HG02870 (cell line): Measurements from ENCODE around the gene MRPS25.
"Not testable (repeated sequence)": the region's sequence is repeated elsewhere in the genome, so short reads cannot be mapped to it uniquely, and the experiment has no call there.

Experiments
- ATAC-seq: cut with Tn5 transposase; IDR thresholded peaks from one replicate; pipeline ENCODE4 v1.9.1; 2021; ENCODE audit warnings: mild to moderate bottlenecking, moderate library complexity; ENCODE audit not compliant: unreplicated experiment

Gene MRPS25

GRCh38 chr3:15044326-15044725 is 20.8 kb downstream of the MRPS25 start:
- no peak for ATAC-seq

DNA sequence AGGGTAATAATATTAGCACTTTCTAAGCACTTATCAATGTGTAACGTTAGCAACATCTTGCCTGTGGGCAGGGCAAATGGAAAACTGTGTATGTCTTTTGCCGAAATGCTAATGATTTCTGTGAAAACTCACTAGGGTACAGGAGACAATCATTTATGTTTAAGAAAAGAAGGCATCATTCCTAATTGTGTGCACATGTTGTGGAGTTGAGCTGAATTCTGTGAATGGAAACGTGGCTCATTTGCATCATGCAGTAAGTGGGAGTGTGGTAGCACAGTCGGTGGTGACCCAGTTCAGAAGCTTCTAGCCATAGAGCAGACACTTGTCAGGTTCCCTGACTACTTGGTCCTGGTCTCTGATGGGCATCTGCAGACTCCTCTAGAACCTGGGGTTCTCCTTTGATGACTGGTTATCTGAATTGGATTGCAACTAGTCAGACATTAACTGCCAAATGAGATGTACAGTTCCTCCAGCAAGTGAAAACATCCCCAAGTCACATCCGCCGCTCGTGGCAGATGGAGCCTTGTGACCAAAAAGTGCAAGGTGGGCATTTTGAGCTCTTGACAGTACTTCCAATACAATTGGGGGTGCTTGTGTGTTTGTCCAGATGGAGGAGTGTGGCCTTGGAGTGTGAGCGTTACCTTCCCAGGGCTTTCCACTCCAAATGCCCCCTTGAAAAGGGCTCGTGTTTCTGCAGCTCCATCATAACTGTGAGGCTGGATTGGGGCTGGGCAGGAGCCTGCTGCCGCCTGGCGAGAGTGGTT is 21.5 kb downstream of the MRPS25 start:
- ATAC-seq: no peak

DNA sequence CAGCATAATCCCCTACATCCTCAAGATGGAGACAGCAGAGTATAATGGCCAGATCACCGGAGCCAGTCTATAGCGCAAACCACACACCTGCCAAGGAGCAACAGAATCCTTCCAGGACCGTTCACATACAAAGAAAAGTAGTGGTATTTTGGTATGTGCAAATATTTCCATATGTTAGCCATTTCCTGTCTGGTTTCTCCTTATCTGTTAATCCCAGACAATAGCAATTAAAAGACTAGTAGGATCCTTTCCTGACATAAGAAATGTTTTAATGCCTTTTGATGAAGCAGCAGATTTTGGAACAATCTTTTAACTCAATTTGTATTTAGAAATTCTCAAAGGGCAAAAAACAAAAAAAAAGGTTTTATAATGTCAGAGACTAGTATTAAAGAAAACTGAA is 22.2 kb downstream of the MRPS25 start:
- no peak for ATAC-seq

- ATAC-seq: no peak
Measured at GRCh38 chr3:15041950-15042349, 23.2 kb downstream of the MRPS25 start.

- no peak for ATAC-seq
Measured at GRCh38 chr3:15040844-15041243, 24.3 kb downstream of the MRPS25 start.

GRCh38 chr3:15038306-15038705 is 26.8 kb downstream of the MRPS25 start:
- ATAC-seq: no peak

GRCh38 chr3:15033103-15033502 is 32.0 kb downstream of the MRPS25 start:
- no peak for ATAC-seq

- no peak for ATAC-seq
Measured at GRCh38 chr3:15032650-15033049, 32.5 kb downstream of the MRPS25 start.

GRCh38 chr3:15029625-15030024 is 35.5 kb downstream of the MRPS25 start:
- no peak for ATAC-seq

GRCh38 chr3:15023719-15024118 is 41.4 kb downstream of the MRPS25 start:
- no peak for ATAC-seq

- no peak for ATAC-seq
Measured at GRCh38 chr3:15023249-15023648, 41.9 kb downstream of the MRPS25 start.

- no peak for ATAC-seq
Measured at GRCh38 chr3:15017191-15017590, 47.9 kb downstream of the MRPS25 start.

- ATAC-seq: no peak
Measured at GRCh38 chr3:15015456-15015855, 49.7 kb downstream of the MRPS25 start.

GRCh38 chr3:15014606-15015328 is 50.3 kb downstream of the MRPS25 start:
- no peak for ATAC-seq

- ATAC-seq: no peak
Measured at GRCh38 chr3:15011174-15011573, 53.9 kb downstream of the MRPS25 start.

DNA sequence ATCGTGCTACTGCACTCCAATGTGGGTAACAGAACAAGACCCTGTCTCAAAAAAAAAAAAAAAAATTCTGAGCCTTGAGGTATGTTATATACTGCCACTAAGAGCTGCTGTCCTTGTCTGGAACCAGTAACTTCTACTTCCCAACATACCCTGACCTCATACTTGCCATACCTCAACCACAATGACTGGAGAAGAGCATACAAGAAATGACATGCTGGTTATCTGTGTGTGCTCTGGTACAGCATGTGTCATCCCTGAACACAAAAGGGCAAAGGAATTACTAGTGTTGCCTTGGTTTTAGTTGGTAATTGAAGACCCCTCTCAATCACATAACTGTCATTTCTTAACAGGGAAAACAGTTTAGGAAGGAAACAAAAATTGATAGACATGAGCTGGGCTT is 54.5 kb downstream of the MRPS25 start:
- no peak for ATAC-seq

GRCh38 chr3:15009167-15009566 is 55.9 kb downstream of the MRPS25 start:
- no peak for ATAC-seq

DNA sequence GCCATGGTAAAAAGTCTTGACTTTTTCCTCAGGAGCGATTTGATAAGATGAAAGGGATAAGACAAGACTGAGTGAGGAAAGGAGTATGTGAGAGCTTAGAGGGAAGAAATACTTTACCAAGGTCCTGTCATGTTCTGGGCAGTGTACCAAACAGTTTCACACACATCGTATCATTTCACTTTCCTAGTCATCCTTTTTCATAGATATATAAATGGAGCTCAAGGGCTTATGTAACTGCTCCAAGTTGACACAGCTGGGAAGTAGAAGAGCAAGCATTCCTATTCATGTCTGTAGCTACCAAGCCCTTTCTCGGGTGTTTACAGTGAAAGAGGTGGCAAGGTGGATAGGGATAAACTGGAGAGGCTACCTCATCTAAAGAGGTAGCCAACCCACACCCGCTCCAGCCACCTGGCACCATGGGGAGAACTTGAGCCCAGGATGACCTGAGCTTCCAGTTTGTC is 57.4 kb downstream of the MRPS25 start:
- ATAC-seq: no peak

DNA sequence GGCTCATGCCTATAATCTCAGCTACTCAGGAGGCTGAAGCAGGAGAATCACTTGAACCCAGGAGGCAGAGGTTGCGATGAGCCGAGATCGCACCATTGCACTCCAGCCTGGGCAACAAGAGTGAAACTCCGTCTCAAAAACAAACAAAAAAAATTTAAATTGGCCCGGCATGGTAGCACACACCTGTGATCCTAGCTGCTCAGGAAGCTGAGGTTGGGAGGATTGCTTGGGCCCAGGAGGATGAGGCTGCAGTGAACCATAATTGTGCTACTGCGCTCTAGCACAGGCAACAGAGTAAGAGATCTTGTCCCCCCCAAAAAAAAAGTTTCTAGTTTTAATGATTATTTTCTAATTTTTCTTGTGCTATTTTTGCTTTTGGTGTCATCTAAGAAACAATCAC is 65.9 kb downstream of the MRPS25 start:
- ATAC-seq: not testable (repeated sequence)
